ENCODE data around the gene TMC2. TPM values are rescaled to one million over a fixed set of nuclear protein-coding genes. Genes with fewer than 3 reads are reported as not detected.
A peak's percentile ranks its signal among the peaks of the same experiment; 100 is the strongest.

Gene TMC2
- total RNA-seq, 2 donors from 2014 or later: not detected

DNA sequence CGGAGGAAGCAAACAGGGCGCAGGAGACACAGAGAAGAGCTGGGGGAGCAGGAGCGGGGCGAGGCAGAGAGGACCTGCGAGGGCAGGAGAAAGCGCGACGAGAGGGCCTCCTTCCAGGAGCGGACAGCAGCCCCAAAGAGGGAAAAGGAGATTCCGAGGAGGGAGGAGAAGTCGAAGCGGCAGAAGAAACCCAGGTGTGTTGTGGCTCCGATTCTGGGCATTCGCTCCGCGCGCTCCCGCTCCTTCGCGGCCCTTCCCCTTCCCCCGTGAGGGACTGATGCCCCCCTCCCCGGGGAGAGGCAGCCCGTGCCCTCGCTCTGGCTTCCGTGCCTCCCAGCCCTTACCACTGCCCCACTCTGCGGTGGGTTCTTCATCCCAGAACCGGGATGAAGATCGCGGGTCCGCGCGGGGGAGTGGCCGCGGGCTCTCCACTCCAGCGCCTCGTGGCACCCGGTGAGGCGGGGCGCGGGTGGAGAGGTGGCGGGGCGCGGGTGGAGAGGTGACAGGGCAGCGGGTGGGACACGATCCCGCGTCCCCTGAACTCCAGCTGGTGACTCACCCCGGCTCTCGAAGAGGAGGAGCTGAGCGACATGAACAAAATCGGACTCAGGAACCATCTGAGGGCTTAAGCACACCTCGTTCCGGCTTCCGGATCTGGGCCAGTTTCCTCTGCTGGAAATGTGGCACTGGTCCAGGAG is 22.4 kb downstream of the TMC2 start:
- DNase-seq: no peak
- ATAC-seq: peak; percentile 14
- intact Hi-C loops (cut with DNase I, micrococcal nuclease): no loop called here

DNA sequence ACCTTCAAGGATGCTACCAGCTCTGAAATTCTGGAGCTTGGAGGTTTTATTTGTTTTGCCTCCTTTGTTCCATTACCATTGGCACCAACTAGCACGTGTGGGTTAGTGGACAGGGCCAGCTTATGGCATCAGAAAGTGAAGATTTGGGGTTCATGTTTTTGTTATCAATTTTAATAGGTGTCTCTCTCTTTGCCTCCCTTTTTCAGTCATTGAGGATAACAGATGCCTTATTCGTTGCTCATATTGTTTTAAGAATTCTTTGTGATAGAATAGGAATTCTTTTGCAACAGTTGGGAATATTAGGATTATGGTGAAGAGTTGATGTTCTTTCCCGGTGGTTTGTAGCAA is 22.9 kb downstream of the TMC2 start:
- no peak for DNase-seq
- ATAC-seq: no peak
- intact Hi-C loops (cut with DNase I, micrococcal nuclease): no loop called here

DNA sequence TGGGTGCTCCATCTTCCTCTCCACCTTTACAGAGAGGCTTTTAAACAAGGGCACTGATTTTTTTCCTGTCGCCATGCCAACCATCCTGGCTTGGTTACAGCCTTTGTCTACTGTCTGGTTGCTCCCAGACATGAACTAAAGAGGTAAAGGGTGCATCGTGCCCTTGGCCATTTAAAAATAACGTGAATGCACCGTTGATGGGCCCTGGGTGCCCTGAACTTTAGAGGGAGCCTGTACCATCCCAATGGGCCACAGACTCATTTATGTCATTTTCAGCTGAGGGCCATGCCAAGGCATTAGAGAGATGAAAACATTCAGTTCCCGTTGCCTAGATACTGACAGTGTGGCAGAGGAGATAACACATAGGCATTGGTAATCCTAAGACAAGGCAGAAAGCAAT is 23.3 kb downstream of the TMC2 start:
- ATAC-seq (no peak), DNase-seq (no peak)
- intact Hi-C loops (cut with DNase I, micrococcal nuclease): no loop called here

DNA sequence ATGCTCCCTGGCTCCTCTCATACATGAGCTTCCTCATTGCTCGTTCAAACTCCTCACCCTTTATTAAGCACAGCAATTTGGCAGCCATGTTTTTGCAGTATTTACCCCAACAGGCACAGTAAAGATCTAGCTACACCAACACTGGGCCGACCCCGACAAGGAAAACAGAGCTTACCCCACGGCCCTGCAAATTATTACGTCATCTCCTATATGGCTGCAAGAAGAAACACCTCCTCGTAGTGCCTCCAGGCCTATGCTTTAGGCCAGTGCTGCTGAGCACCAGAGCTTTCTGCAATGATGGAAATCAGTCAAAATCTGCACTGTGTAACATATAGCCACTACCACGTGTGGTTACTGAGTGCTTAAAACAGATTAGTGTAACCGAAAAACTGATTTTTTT is 26.7 kb downstream of the TMC2 start:
- intact Hi-C loops (cut with DNase I, micrococcal nuclease): no loop called here
- no peak for ATAC-seq
- DNase-seq: no peak

DNA sequence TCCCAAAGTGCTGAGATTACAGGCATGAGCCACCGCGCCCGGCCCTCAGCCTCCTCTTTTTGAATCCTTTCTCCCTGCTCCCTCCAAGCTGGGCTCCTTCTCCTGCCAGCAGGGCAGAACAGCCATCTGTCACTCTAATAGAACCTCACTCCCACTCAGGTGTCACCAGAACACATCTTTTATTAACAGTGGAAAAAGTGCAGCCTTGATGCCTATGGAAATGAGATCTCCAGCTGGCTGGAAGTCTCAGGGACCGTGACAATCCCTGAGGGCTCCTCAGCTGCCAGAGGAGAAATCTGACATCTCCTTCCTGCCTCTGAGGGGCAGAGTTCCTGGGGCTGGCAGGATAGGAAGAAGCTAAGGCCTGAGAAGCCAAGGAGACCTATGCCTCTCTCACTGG is 28.0 kb downstream of the TMC2 start:
- ATAC-seq (no peak), DNase-seq (no peak)
- intact Hi-C loops (cut with DNase I, micrococcal nuclease): no loop called here

DNA sequence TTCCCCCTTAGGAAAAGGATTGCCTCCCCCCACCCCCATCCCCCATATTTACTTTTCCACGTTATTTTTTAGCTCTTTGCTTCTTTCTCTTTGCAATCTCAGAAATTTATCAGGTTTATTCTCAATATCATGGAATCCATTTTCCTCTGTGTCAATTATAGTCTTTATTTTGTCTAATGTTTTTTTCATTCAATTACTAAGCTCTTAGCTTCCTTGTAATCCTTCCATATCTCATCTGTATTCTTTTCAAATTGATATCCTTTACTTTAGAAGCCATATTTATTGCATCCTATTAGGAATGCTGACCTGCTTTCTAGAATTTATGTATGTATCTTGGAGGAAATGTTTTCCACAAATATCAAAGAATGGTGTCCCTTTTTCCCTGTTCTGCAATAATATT is 39.3 kb downstream of the TMC2 start:
- intact Hi-C loops (cut with DNase I, micrococcal nuclease): no loop called here
- ATAC-seq: no peak
- DNase-seq: no peak

DNA sequence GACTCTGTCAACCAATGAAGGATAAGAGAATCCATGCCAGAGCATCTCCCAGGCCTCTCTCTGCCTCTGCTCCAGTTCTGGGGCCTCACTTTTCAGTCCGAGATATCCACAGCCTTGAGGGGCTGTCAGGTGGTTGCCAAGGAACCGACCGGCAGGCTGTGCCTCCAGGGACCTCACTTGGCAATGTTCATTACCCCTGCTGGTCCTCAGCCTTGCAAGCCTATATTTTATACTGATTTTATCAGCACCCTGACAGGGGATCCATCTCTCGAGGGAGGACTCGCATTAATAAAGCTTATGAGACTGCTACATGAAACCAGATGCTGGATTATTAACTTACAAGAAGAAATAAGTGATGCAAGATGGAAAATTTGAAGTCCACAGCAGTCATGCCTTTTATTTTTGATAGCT is 39.9 kb downstream of the TMC2 start:
- no peak for ATAC-seq
- intact Hi-C loops (cut with DNase I, micrococcal nuclease): no loop called here
- no peak for DNase-seq

DNA sequence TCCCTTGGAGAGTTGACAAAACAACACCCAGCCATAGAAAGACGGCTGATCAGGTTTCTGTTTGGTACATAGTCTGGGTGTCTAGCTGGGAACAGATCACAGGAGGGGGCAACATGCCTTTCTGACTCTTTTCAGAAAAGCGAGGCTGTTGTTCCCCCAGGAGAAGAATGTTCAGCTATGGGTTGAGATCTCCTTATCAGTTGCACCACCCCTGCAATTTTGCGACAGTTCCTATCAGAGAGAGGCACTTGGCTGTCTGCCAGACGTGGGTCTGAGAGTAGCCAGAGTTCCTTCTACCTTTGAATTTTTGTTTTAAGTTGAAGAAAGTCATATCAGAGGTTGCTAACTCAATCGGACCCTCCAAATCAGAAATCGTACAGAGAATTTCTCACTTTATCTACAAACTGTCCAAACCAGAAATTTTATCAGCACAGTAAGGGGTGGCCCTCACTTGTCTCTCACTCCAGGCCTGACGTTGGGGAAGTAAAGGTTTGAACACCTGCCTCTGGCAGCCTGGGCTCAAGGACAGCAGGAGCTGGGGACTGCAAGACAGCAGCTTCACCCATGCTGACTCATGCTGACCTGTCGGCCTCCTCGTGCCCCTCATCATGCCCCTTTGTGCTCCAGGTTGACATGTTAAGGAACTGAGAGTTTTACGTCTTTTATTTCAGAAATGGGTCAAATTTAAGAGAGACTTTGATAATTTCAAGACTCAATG is 42.3 kb downstream of the TMC2 start:
- ATAC-seq (peak; percentile 45), DNase-seq (peak in 1 of 2 donors; percentile 53)
- intact Hi-C loops (cut with DNase I, micrococcal nuclease): no loop called here

DNA sequence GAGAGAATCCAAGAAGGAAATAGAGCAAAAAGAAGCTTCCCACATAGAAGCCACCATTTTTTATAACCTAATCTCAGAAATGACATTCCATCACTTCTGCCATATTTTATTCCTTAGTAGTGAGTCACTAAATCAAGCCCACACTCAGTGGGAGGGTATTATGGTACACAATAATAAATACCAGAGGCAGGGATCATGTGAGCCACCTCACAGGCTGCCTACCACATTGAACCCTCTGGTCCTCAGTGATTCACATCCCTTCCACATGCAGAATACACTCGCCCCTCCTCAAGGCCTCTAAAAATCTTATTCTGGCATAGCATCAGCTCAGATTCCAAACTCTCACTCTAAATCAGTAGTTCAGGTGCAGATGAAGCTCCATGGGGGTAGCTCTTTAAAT is 49.4 kb downstream of the TMC2 start:
- intact Hi-C loops (cut with DNase I, micrococcal nuclease): no loop called here
- ATAC-seq (no peak), DNase-seq (no peak)

DNA sequence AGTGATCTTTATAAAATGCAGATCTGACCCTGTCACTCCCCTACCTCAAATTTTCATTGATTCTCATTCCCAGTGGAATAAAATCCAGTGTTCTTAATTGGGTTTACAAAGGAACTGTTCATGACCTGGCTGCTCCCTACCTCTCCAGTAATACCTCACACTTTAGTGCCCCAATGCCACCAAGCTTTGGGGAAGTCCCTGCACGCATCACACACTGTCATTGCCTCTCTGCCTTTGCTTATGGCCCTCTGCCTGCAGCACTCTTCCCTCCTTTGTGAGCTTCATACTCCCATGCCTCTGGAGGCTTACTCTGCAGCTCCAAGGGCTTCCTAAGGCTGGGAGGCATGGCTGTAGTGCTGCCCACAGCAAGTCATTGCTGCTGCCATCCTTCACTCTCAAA is 57.4 kb downstream of the TMC2 start:
- intact Hi-C loops (cut with DNase I, micrococcal nuclease): no loop called here
- no peak for DNase-seq

DNA sequence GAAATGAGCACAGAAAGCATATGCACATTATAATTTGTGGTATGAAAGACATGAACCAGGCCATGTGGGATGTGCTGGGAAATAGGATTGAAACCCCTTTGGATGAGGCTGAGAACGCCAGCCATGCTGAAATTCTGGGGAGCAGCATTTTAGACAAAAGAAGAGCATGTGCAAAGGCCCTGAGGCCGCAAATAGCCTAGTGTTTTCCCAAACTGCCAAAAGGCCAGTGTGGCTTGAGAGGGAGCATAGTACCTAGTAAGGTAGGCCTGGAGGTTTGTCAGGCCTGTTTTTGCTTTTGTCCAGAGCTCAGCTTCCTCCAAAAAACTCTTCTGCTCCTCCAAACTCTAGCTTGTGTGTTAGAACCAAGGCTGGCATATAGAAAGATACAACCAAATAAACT is 58.7 kb downstream of the TMC2 start:
- DNase-seq (no peak), ATAC-seq (no peak)
- intact Hi-C loops (cut with DNase I, micrococcal nuclease): no loop called here

More for the DNA sequence above, 57.4 kb downstream of the TMC2 start:
- ATAC-seq: no peak

DNA sequence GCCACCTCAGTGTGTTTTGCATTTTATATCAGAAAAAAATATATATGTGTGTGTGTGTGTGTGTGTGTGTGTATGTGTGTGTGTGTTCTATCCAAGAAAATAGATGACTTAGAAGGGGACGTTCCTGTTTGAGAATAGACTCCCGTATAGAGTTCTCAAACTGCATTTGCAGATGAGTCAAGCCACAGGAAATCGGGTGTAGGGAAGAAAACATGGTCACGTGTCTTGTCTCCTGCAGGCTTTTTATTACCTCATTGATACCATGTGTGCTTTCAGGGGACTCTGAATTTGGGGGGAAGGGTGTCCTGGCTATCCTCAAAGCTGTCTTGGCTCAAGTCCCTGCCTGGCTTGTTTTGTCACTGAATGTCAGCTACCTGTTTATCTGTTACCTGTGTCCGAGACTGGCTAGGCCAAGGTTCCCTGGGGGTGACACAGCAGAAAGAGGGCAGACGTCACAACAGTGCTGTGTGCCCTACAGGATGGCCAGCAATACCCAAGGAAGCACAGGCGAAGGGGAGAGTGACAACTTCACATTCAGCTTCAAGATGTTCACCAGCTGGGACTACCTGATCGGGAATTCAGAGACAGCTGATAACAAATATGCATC is 60.4 kb downstream of the TMC2 start:
- ATAC-seq (no peak), DNase-seq (no peak)
- intact Hi-C loops (cut with DNase I, micrococcal nuclease): no loop called here

DNA sequence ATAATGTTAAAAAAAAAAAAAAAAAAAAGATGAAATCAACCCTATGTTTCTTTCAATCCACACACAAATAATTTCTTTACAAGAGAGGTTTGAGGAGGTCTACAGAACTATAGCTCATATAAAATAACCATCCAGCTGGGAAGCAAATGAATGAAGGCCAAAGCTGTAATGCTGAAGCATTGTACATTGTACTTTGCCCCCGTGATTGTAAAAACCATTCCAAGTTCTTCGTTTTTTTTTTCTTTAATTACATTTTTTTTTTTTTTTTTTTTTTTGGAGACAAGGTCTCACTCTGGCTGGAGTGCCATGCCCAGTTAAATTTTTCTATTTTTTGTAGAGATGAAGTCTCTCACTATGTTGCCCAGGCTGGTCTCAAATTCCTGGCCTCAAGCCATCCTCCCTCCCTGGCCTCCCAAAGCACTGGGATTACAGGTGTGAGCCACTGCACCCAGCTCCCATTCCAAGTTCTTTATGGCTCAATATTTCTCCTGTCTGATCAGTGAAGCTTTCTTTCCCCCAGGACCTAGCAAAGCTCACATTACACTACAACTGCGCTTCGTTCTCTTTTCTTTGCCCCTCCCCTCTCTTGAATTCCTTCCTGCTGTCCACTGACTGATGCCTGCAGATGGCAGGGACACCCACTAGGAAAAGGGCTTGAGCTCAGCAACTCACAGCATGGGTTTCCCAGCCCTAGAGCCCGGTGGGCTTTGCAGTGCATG is 63.1 kb downstream of the TMC2 start:
- intact Hi-C loops (cut with DNase I, micrococcal nuclease): no loop called here
- DNase-seq: peak; percentile 32 to 40
- ATAC-seq: peak; percentile 84

DNA sequence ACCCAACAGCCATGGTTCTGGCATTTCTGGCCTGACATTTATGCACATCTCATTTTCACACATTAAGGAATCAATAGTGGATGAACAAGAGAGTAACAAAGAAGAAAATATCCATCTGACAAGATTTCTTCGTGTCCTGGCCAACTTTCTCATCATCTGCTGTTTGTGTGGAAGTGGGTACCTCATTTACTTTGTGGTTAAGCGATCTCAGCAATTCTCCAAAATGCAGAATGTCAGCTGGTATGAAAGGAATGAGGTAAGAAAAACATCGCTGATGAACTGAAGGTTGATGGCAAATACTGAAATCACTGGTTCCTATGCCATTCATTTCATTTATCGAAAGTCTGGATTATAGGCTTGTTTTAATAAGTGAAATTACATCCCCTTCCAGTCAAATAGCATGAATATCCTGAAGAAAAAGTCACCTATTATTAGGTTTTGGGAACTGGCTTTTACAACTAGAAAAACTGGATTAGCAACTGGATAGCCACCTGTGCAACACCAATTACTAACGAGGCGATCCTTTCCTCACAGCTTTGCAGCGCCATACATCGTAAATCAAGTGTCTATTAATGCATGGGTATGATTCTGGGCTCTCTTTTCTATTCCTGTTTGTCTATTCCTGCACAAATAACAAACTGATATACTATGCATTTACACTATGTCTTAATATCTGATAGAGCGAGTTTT is 65.8 kb downstream of the TMC2 start:
- intact Hi-C loops (cut with DNase I, micrococcal nuclease): no loop called here
- ATAC-seq (no peak), DNase-seq (no peak)

DNA sequence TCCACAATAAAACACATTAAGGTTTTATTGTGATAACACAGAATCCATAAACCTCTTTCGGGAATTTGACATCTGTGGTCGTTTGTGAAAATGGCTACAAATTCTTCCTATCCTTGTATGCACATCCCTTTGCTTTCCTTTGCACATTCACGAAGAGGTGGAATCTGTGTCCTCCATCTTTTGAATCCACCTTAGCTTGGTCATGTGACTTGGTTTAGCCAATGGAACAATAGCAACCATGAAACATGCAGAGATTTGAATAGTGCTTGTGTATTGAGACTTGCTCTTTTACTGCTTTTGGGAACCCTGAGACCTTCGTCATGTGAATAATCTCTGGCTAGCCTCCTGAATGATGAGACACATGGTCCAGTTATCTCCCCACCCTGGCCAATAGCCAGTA is 66.4 kb downstream of the TMC2 start:
- ATAC-seq: no peak
- intact Hi-C loops (cut with DNase I, micrococcal nuclease): no loop called here
- DNase-seq: no peak

DNA sequence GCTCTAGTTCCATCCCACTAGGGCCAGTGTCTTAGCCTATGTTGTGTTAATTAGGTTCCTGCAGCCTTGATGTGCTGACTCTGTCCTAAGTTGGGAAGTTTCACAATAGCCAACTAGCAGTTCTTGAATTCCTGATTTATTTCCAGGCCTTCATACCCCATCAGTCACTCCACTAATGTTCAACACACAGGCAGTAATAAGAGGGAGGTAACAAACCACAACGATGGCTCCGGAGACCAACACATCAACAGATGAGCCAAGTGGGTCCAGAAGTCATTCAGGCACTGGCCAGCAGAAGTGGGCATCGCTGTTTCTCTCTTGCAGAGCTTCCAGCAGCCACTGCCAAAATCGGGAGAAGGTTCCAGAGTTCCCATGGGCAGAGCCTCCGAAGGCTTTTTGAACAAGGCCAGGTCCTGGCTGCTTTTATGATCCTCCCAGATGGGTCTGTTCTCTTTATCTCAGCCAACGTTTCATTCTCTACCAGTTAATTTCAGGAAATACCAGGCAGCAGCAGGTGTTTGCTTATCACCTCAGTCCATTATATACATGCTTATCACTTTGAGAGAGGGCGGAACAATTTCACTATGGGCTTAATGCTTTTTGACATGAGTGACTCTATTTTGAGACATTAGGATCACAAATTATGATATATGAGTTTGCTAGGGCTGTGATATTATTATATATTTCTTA is 67.6 kb downstream of the TMC2 start:
- DNase-seq (no peak), ATAC-seq (peak; percentile 55)
- intact Hi-C loops (cut with DNase I, micrococcal nuclease): no loop called here

DNA sequence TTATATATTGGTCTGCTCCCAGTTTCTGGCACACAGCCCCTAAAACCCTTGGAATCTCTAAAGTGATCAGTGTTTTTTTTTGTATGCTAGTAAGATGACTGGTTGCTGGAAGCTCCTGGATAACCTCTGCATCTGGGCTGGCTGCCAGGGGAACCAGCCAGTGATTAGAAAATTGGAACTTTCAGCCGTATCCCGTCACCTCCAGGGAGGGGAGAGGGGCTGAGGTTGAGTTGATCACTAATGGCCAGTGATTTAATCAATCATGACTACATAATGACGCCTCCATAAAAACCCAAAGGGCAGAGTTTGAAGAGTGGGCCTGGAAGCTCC is 68.1 kb downstream of the TMC2 start:
- no peak for ATAC-seq
- intact Hi-C loops (cut with DNase I, micrococcal nuclease): no loop called here
- DNase-seq: peak in 1 of 2 donors; percentile 32

DNA sequence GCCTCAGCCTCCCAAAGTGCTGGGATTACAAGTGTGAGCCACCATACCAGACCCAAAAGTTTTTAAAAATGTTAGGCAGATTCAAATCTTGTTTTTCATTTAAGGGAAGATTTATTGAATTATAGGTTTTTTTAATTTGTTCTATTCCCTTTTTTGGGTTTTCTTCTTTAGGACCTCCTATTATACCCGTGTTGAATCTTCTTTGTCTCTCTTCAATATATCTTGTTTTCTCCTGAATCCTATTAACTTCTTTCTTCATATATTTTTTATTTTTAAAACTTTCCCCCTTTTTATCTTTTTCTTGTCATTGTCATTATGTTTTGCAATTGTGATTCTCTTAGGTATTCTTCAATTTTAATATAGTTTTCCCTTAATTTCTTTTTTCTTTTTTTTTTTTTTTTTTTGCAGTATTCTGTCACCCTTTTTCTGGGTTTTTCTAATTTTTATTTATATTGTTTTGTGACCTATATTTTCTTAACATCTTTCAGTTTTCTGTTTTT is 70.2 kb downstream of the TMC2 start:
- ATAC-seq (no peak), DNase-seq (no peak)
- intact Hi-C loops (cut with DNase I, micrococcal nuclease): no loop called here

DNA sequence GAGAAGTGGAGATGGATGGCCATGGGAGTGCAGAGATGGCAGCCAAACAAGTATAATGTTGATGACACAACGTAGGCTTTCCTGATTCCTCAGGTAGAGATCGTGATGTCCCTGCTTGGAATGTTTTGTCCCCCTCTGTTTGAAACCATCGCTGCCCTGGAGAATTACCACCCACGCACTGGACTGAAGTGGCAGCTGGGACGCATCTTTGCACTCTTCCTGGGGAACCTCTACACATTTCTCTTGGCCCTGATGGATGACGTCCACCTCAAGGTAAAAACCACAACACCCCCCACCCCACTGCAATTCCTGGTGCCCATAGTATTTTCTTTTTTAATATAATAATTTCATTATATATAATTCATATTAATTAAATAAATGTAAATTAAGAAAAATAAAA is 74.0 kb downstream of the TMC2 start:
- no peak for DNase-seq
- ATAC-seq: no peak
- intact Hi-C loops (cut with DNase I, micrococcal nuclease): no loop called here
